SH-SY5Y (cell line): ENCODE data around the gene TRAF3.

Experiments used
- GATA2 ChIP-seq: IDR thresholded peaks from 2 replicates; pipeline ENCODE4 v1.6.1; 2011; ENCODE audit warnings: mild to moderate bottlenecking, low read depth, low read length
- GATA3 ChIP-seq: IDR thresholded peaks from 2 replicates; pipeline ENCODE4 v1.6.1; 2011; ENCODE audit warnings: low read depth, mild to moderate bottlenecking, low read length, moderate library complexity

DNA sequence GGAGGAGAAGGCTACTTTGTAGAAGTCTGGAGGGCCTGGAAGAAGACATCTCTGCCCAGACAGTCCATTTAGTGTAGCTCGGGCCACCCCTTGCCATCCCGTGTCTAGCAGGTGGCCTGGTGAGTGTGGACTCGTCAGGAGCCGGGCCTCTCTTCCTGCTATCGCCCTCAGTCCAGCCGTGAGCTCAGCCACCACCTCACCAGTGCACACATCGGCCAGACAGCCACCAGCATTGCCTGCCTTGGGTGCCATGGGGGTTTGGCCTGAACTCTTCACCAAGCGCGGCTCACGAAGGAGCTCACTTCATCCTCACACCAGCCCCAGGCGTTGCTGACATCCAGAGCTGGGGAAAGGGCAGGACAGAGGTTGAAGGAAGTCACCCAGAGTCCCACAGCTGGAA lies 19.6 kb upstream of the TRAF3 start:
- TF ChIP-seq GATA3: no peak
- no peak for TF ChIP-seq GATA2
